Testis (tissue), 3 donors: ENCODE measurements around the gene TLK1. TPM values are rescaled to one million over a fixed set of nuclear protein-coding genes. Genes with fewer than 3 reads are reported as not detected.

Experiments
- DNase-seq: peaks from one replicate; pipeline ENCODE4 v3.0.0-alpha.2; 2019
- H3K27ac ChIP-seq, 2 donors: fragments of 200-600 bp; sonication (generic); one replicate each; pipeline ENCODE4 v1.5.1; 2019
- H3K27me3 ChIP-seq: fragments of 200-600 bp; sonication (generic); one replicate; pipeline ENCODE4 v1.5.1; 2019
- H3K36me3 ChIP-seq: fragments of 200-600 bp; sonication (generic); one replicate; pipeline ENCODE4 v1.5.1; 2017; ENCODE audit warnings: low read depth; ENCODE audit errors: missing control alignments
- H3K4me1 ChIP-seq: fragments of 200-600 bp; sonication (generic); one replicate; pipeline ENCODE4 v1.5.1; 2019
- H3K4me3 ChIP-seq, 2 donors: fragments of 200-600 bp; sonication (generic); one replicate each; pipeline ENCODE4 v1.5.1; 2017 to 2019
- H3K9me3 ChIP-seq: fragments of 200-600 bp; sonication (generic); one replicate; pipeline ENCODE4 v1.5.1; 2017
- POLR2A ChIP-seq: fragments of 450-650 bp; IDR thresholded peaks from one replicate; pipeline ENCODE4 v1.6.1; 2017; ENCODE audit warnings: antibody characterized with exemption, mild to moderate bottlenecking, moderate library complexity
- WGBS, 2 donors: methylation state at CpG; one replicate each; pipeline ENCODE4 v1.1.5; 2018; 5-methylcytosine and 5-hydroxymethylcytosine counted together
- intact Hi-C: fragments of 100-400 bp; cut with DNase I; formaldehyde crosslinking; loops from one replicate; pipeline ENCODE4 v1.15.1; 2023; ENCODE audit warnings: low total_unique reads
- polyA plus RNA-seq: library from polyadenylated mRNA; stranded (reverse); fragments of 350-450 nt; fragmentation: Illumina TruSeq; extraction: RNeasy Lipid Tissue Mini Kit (QIAGEN cat#74804); gene quantifications from one replicate; pipeline ENCODE4 v1.2.3, GENCODE V29; 2014; ENCODE audit warnings: low read depth, low replicate concordance; ENCODE audit not compliant: insufficient read depth
- total RNA-seq, 2 donors: library from RNA; depleted of rRNA; stranded (reverse); fragments of >200 nt; gene quantifications; one replicate each; pipeline ENCODE4 v1.2.3, GENCODE V29; 2016
- TF ChIP-seq, protein P1 (sequence below), 3 experiments: fragments of 450-650 bp in 2 of 3; fragments of 200-600 bp in 1 of 3; sonication (generic) in 1 of 3; IDR thresholded peaks; one replicate each; pipeline ENCODE4 v1.5.1; 2016 to 2019; ENCODE audit warnings: antibody characterized with exemption in 3 of 3, mild to moderate bottlenecking in 2 of 3, moderate library complexity in 1 of 3

The TLK1 gene
- total and polyA plus RNA-seq, 3 donors from 2014 or later, result 36.8 to 112 (median 110) TPM

DNA sequence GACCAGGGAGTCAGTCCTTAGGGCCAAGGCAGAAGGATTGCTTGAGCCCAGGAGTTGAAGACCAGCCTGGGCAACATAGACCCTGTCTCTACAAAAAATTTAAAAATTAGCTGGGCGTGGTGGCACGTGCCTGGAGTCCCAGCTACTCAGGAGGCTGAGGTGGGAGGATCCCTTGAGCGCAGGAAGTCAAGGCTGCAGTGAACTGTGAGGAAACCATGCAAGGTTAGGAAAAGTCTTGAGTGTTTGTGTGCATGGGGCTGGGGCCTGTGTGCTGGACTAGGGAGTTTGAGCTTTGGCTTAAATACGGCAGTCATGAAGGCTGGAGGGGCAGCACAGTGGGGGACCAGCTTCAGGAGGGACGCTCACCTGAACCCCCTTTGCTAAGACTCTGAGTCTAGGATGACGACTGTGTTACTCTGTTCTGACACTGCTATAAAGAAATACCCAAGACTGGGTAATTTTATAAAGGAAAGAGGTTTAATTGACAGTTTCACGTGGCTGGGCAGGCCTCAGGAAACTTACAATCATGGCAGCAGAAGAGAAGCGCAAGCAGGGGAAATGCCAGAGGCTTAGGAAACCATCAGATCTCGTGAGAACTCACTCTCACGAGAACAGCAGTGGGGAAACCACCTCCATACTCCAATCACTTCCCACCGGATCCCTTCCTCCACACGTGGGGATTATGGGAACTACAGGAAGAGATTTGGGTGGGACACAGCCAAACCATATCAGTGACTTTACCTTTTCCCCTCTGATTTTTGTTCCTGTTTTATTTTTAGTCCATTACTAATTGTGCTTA, 192.3 kb downstream of the TLK1 start:
- Histone ChIP-seq H3K27me3 (no peaks in the 10 kb centered on the region), H3K4me1 (peaks cover 5% of the 10 kb centered on the region), H3K36me3 (no peaks in the 10 kb centered on the region), H3K9me3 (no peaks in the 10 kb centered on the region), H3K4me3 (no peak overlapping the region), H3K27ac (no peak overlapping the region)
- WGBS, 2 donors, result 65 to 75% methylated on average over 12 of the region's 12 CpGs
- no peak for TF ChIP-seq POLR2A
- TF ChIP-seq, protein P1, sequence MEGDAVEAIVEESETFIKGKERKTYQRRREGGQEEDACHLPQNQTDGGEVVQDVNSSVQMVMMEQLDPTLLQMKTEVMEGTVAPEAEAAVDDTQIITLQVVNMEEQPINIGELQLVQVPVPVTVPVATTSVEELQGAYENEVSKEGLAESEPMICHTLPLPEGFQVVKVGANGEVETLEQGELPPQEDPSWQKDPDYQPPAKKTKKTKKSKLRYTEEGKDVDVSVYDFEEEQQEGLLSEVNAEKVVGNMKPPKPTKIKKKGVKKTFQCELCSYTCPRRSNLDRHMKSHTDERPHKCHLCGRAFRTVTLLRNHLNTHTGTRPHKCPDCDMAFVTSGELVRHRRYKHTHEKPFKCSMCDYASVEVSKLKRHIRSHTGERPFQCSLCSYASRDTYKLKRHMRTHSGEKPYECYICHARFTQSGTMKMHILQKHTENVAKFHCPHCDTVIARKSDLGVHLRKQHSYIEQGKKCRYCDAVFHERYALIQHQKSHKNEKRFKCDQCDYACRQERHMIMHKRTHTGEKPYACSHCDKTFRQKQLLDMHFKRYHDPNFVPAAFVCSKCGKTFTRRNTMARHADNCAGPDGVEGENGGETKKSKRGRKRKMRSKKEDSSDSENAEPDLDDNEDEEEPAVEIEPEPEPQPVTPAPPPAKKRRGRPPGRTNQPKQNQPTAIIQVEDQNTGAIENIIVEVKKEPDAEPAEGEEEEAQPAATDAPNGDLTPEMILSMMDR (IDR thresholded peaks at IDR 0.05), result no peak
- intact Hi-C loops, result no loop called here
- no peak for DNase-seq

DNA sequence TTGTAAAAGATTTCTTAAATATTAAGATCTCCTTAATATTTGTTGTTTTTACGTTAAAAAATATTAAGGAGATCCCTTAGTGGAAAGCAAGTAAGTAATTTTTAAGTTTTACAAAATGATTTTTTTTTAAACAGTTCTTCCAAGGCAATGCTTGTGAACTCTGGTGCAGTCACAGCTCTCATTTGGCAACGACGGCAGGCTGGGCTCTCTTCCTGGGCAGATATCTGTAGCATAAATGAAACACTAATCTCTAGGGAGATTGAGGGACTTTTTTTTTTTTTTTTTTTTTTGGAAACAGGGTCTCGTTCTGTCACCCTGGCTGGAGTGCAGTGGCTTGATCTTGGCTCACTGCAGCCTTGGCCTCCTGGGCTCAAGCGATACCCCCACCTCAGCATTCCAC, 193.1 kb downstream of the TLK1 start:
- 52 to 55% methylated on average over 4 to 5 of the region's 5 CpGs for WGBS, 2 donors
- H3K27me3 ChIP-seq, result no peaks in the 10 kb centered on the region
- no peaks in the 10 kb centered on the region for H3K36me3 ChIP-seq
- H3K9me3 ChIP-seq, result no peaks in the 10 kb centered on the region
- DNase-seq, result peak; percentile 67
- TF ChIP-seq, protein P1 (IDR thresholded peaks at IDR 0.05), result no peak
- TF ChIP-seq POLR2A, result no peak
- H3K4me3 ChIP-seq, result no peak overlapping the region
- H3K27ac ChIP-seq, result no peak overlapping the region
- intact Hi-C loops, result no loop called here
- no peaks in the 10 kb centered on the region for H3K4me1 ChIP-seq

DNA sequence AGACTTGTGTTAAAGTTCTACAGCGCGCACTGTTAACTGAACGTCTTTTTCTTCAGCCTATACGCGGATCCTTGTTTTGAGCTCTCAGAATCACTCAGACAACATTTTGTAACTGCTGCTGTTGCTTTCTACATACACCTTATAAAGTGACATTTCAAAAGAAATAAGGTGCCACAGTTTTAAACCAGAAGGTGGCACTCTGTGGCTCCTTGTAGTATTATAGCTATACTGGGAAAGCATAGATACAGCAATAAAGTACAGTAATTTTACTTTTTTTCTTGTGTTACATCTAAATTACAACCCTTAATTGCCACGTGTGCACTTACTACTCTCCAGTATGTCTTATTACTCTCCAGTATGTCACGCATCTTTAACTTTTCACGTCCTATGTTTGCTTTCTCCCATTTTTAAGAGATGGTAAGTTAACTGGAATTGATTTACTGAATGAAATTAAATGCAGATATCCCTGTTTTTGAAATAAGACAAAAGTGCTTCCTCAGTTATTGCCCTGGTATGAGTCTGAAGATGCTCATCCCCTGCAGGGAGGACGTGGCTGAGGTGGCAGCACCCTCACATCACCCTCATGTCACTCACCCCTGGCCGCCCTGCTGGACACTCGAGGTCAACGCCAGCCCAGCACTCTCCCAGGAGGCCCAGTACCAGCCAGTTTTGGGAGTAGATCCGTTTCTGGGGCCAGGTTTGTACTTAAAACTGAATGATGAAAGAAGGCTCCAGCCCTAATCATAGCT, 193.9 kb downstream of the TLK1 start:
- TF ChIP-seq, protein P1 (IDR thresholded peaks at IDR 0.05), result peak in 1 of 3 experiments; percentile 18
- TF ChIP-seq POLR2A, result no peak
- Histone ChIP-seq H3K4me3 (no peak overlapping the region), H3K4me1 (no peaks in the 10 kb centered on the region), H3K27me3 (no peaks in the 10 kb centered on the region), H3K27ac (no peak overlapping the region), H3K36me3 (no peaks in the 10 kb centered on the region), H3K9me3 (no peaks in the 10 kb centered on the region)
- intact Hi-C loops, result no loop called here
- 77 to 78% methylated on average over 13 of the region's 13 CpGs for WGBS, 2 donors
- DNase-seq, result peak; percentile 48

DNA sequence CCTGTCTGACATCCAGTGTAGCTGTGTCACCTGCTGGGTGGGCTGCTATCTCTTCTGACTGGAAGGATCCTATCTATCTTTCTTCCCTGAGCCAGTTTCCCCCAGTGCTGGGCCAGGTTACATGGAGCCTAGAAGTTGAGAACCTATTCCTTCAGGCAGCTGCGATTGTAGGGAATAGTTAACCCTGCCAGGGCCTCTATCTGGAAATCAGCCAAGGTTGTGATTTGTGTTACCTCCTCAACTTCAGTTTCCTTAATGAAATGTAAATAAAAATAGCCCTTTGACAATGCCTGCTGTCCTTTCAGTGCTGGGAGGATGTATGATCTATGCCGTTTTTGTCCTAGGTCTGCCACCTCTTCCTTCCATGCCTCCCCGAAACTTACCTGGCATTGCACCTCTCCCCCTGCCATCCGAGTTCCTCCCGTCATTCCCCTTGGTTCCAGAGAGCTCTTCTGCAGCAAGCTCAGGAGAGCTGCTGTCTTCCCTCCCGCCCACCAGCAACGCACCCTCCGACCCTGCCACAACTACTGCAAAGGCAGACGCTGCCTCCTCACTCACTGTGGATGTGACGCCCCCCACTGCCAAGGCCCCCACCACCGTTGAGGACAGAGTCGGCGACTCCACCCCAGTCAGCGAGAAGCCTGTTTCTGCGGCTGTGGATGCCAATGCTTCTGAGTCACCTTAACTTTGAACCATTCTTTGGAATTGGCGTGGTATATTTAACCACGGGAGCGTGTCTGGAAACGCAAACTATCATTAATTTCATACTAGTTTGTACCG, 195.1 kb downstream of the TLK1 start:
- 80 to 83% methylated on average over 19 to 20 of the region's 20 CpGs for WGBS, 2 donors
- TF ChIP-seq, protein P1 (IDR thresholded peaks at IDR 0.05), result no peak
- TF ChIP-seq POLR2A, result no peak
- H3K4me3 ChIP-seq, result no peak overlapping the region
- DNase-seq, result no peak
- H3K9me3 ChIP-seq, result no peaks in the 10 kb centered on the region
- no peaks in the 10 kb centered on the region for H3K27me3 ChIP-seq
- intact Hi-C loops, result no loop called here
- no peaks in the 10 kb centered on the region for H3K36me3 ChIP-seq
- no peaks in the 10 kb centered on the region for H3K4me1 ChIP-seq
- no peak overlapping the region for H3K27ac ChIP-seq
